Measurements from ENCODE around the gene ACOT8.
"Not testable (repeated sequence)": the region's sequence is repeated elsewhere in the genome, so short reads cannot be mapped to it uniquely, and the experiment has no call there.

ACOT8 gene

DNA sequence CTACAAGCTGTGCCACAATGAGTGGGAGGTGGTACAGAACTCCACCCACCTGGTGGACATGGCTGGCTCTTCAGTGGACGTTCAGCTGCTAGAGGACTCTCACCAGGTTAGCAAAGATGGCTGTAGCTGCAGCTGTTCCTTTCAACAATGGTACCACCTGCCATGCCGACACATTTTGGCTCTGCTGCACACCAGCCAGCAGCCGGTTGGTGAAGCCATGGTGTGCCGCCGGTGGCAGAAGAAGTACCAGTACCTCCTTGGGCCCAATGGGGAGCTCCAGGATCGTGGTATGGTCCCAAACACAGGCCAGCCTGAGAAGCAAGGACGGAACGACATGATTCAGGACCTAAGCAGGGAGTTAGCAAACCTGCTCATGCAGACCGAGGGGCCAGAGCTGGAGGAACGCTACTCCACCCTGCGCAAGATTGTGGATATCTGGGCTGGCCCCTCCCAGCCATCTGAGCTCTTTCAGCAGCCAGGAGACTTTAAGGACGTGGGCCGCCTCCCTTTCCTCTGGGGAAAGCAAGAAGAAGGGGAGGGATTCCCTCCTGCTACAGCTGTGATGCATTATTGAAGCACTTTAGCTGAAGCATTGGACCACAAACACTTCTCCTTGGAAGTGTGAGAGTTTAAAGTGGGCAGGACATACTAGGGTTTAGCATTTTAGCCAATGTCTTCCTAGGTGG, 21.0 kb upstream of the ACOT8 start:
- Histone ChIP-seq H3K36me3 (ENCODE audit: control insufficient read depth, low read length) (peaks cover 20% of the 10 kb centered on the region), H4K20me1 (ENCODE audit: control insufficient read depth, insufficient read depth, low read depth, low read length) (no peaks in the 10 kb centered on the region), H3K4me2 (ENCODE audit: low read length) (no peak overlapping the region), H3K27me3 (ENCODE audit: control insufficient read depth, low read length) (no peaks in the 10 kb centered on the region), H3F3A (ENCODE audit: control insufficient read depth, insufficient read depth) (no peaks in the 10 kb centered on the region), H3K27ac (ENCODE audit: low read depth, low read length) (no peak overlapping the region), H3K79me2 (ENCODE audit: control insufficient read depth, low read length) (peaks cover 22% of the 10 kb centered on the region), H3K4me3 (ENCODE audit: low read length) (no peak overlapping the region), H3K9me3 (ENCODE audit: control insufficient read depth, insufficient read depth, low read length) (no peaks in the 10 kb centered on the region), H3K9me2 (replicated peaks; ENCODE audit: control insufficient read depth, low read length) (no peaks in the 10 kb centered on the region), H3K4me1 (ENCODE audit: control insufficient read depth, low read length) (peaks cover 7% of the 10 kb centered on the region)
- TF ChIP-seq, protein P1, sequence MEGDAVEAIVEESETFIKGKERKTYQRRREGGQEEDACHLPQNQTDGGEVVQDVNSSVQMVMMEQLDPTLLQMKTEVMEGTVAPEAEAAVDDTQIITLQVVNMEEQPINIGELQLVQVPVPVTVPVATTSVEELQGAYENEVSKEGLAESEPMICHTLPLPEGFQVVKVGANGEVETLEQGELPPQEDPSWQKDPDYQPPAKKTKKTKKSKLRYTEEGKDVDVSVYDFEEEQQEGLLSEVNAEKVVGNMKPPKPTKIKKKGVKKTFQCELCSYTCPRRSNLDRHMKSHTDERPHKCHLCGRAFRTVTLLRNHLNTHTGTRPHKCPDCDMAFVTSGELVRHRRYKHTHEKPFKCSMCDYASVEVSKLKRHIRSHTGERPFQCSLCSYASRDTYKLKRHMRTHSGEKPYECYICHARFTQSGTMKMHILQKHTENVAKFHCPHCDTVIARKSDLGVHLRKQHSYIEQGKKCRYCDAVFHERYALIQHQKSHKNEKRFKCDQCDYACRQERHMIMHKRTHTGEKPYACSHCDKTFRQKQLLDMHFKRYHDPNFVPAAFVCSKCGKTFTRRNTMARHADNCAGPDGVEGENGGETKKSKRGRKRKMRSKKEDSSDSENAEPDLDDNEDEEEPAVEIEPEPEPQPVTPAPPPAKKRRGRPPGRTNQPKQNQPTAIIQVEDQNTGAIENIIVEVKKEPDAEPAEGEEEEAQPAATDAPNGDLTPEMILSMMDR (IDR thresholded peaks at IDR 0.05; ENCODE audit: low read depth, low read length, poor library complexity, severe bottlenecking) = no peak
- no peak for TF ChIP-seq EZH2phosphoT487 (IDR thresholded peaks at IDR 0.05; ENCODE audit: borderline replicate concordance, low read length)

DNA sequence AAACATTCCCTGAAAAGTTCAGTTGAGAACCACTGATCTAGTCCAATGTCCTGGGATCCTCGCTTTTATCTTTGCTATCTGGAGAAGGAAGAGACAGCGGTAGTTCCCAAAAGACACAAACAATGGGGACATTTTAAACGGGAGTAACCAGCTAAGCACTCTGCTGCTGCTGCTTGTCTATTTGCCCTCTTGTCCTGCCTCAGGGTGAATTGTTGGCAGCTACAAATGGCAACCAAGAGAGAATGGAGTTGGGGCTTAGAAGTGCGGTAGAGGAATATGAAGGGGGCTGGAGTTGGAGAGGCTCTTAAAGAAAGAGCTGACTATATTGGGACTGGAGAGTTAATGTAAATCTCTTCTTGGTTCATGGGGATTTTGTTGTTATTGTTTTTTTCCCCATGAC, 17.4 kb upstream of the ACOT8 start:
- no peaks in the 10 kb centered on the region for H3K9me3 ChIP-seq (ENCODE audit: control insufficient read depth, insufficient read depth, low read length)
- no peaks in the 10 kb centered on the region for H3F3A ChIP-seq (ENCODE audit: control insufficient read depth, insufficient read depth)
- no peaks in the 10 kb centered on the region for H3K27me3 ChIP-seq (ENCODE audit: control insufficient read depth, low read length)
- H3K4me1 ChIP-seq (ENCODE audit: control insufficient read depth, low read length) = no peaks in the 10 kb centered on the region
- H3K9me2 ChIP-seq (replicated peaks; ENCODE audit: control insufficient read depth, low read length) = no peaks in the 10 kb centered on the region
- TF ChIP-seq, protein P1 (IDR thresholded peaks at IDR 0.05; ENCODE audit: low read depth, low read length, poor library complexity, severe bottlenecking) = no peak
- TF ChIP-seq EZH2phosphoT487 (IDR thresholded peaks at IDR 0.05; ENCODE audit: borderline replicate concordance, low read length) = no peak
- H4K20me1 ChIP-seq (ENCODE audit: control insufficient read depth, insufficient read depth, low read depth, low read length) = no peaks in the 10 kb centered on the region
- no peaks in the 10 kb centered on the region for H3K79me2 ChIP-seq (ENCODE audit: control insufficient read depth, low read length)
- no peak overlapping the region for H3K27ac ChIP-seq (ENCODE audit: low read depth, low read length)
- H3K4me2 ChIP-seq (ENCODE audit: low read length) = no peak overlapping the region
- no peak overlapping the region for H3K4me3 ChIP-seq (ENCODE audit: low read length)
- peaks cover 5% of the 10 kb centered on the region; the same call in 1 of the 2 replicates for H3K36me3 ChIP-seq (ENCODE audit: control insufficient read depth, low read length)

DNA sequence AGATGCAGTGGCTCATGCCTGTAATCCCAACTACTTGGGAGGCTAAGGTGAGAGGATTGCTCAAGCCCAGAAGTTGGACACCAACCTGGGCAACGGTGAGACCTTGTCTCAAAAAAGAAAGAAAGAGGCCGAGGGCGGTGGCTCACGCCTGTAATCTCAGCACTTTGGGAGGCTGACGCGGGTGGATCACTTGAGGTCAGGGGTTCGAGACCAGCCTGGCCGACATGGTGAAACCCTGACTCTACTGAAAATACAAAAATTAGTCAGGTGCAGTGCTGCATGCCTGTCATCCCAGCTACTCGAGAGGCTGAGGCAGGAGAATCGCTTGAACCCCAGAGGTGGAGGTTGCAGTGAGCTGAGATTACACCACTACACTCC, 16.9 kb upstream of the ACOT8 start:
- H3K4me3 ChIP-seq (ENCODE audit: low read length); H3K4me1 ChIP-seq (ENCODE audit: control insufficient read depth, low read length); H3K36me3 ChIP-seq (ENCODE audit: control insufficient read depth, low read length); H3K27ac ChIP-seq (ENCODE audit: low read depth, low read length); H4K20me1 ChIP-seq (ENCODE audit: control insufficient read depth, insufficient read depth, low read depth, low read length); H3K4me2 ChIP-seq (ENCODE audit: low read length); H3K27me3 ChIP-seq (ENCODE audit: control insufficient read depth, low read length); H3K9me3 ChIP-seq (ENCODE audit: control insufficient read depth, insufficient read depth, low read length); H3F3A ChIP-seq (ENCODE audit: control insufficient read depth, insufficient read depth); H3K9me2 ChIP-seq (replicated peaks; ENCODE audit: control insufficient read depth, low read length); H3K79me2 ChIP-seq (ENCODE audit: control insufficient read depth, low read length): not testable (repeated sequence)

DNA sequence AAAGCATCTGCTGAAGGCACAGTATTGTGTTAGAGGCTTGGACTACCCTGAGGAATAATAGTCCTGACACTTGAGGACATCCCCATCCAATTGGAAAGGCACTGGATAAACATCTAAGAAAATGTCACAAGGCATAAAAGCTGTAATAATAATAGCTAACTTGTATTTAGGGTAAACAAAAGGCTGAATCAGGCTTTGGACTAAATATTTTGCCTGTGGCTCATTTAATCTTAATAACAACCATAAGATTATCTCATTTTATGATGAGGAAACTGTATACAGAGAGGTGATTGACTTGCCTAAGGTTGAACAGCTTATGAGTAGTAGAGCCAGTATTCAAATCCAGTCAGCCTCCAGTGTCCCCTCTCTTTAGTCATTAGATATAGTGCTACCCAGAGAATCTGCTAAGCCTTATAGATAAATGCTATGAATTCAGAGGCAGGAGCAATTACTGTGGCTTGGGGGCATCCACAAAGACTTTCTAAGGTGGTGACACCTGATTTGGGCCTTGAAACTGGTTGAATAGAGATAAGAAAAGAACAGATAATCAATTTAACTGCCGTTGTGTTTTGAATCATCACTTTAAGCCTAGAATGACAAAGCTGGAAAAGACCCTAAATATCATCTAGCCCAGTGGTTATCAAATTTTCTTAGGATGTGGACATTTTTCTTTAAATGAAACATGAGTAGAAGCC, 16.4 kb upstream of the ACOT8 start:
- Histone ChIP-seq H3K27ac (ENCODE audit: low read depth, low read length) (no peak overlapping the region), H3F3A (ENCODE audit: control insufficient read depth, insufficient read depth) (no peaks in the 10 kb centered on the region), H3K4me3 (ENCODE audit: low read length) (no peak overlapping the region), H4K20me1 (ENCODE audit: control insufficient read depth, insufficient read depth, low read depth, low read length) (no peaks in the 10 kb centered on the region), H3K9me3 (ENCODE audit: control insufficient read depth, insufficient read depth, low read length) (no peaks in the 10 kb centered on the region), H3K4me1 (ENCODE audit: control insufficient read depth, low read length) (no peaks in the 10 kb centered on the region), H3K36me3 (ENCODE audit: control insufficient read depth, low read length) (peaks cover 5% of the 10 kb centered on the region; the same call in 1 of the 2 replicates), H3K4me2 (ENCODE audit: low read length) (no peak overlapping the region), H3K79me2 (ENCODE audit: control insufficient read depth, low read length) (no peaks in the 10 kb centered on the region), H3K9me2 (replicated peaks; ENCODE audit: control insufficient read depth, low read length) (no peaks in the 10 kb centered on the region), H3K27me3 (ENCODE audit: control insufficient read depth, low read length) (no peaks in the 10 kb centered on the region)
- no peak for TF ChIP-seq EZH2phosphoT487 (IDR thresholded peaks at IDR 0.05; ENCODE audit: borderline replicate concordance, low read length)
- TF ChIP-seq, protein P1 (IDR thresholded peaks at IDR 0.05; ENCODE audit: low read depth, low read length, poor library complexity, severe bottlenecking) = no peak

All from DOHH2 (cell line).